GM19043 (cell line): ENCODE results near the gene CCNL2.
A peak's percentile ranks its signal among the peaks of the same experiment; 100 is the strongest.
"Not testable (repeated sequence)": the region's sequence is repeated elsewhere in the genome, so short reads cannot be mapped to it uniquely, and the experiment has no call there.

ENCODE experiments used
- ATAC-seq: cut with Tn5 transposase; IDR thresholded peaks from one replicate; pipeline ENCODE4 v1.9.1; 2021; ENCODE audit warnings: low read depth; ENCODE audit not compliant: unreplicated experiment

Gene CCNL2

GRCh38 chr1:1377540-1378205 is 21.5 kb downstream of the CCNL2 start:
- no peak for ATAC-seq

- no peak for ATAC-seq
Measured at GRCh38 chr1:1376551-1377226, 22.4 kb downstream of the CCNL2 start.

DNA sequence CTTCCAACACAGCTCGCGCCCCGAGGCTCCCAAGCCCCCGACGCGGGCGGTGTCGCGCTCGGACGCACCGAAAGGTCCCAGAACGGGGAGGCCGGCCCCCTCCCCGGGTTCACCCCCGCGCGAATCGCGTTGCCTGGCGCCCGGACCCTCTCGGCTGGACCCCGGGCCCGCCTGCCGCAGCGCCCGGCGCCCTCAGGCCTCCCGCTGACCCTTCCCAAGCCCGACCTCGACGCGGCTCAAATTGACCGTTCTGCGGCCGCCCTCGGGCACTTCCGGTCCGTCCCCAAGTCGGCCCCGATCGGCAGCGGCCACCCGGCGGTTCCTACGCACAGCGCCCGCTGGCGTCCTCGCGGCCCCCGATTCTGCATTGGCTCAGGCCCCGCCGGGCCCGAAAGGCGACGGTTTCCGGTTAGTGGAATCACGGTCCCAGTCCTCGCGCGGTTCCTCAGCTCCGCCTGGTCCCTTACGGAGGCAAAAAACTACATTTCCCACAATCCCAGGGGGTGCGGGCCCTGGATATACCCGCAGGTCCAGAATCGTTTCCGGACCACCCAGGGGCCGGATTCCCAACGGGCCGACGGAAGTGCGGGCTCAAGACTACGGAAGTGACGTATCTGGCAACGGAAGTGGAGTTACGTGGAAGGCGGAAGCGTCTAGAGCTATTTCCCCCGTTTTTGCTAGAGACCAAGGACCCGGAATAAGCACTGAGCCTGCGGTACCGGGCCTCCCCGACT is 24.0 kb downstream of the CCNL2 start, which contains the start of gene AURKAIP1:
Gene AURKAIP1, minus strand, starts transcription at position 279 of the 734 bp plus-strand sequence. CDS start 451 bp downstream, outside the sequence.
- peak; percentile 83 for ATAC-seq

DNA sequence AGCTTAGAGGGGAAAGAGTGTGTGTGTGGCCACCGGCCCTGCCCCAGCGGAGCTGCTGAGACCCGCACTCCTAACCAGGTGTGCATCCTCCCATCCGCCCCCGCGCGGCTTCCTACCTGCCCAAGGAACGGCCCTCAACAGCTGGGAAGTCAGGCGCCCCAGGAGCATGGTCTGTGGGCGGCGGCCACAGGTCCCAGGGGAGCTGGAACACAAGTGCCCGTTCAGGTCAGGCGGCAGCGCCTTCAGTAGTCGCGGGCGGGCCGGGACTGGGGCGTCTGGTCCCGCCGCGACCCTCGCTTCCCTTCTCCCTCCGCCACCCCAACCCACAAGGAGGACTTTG is 24.6 kb downstream of the CCNL2 start:
- ATAC-seq, result no peak

DNA sequence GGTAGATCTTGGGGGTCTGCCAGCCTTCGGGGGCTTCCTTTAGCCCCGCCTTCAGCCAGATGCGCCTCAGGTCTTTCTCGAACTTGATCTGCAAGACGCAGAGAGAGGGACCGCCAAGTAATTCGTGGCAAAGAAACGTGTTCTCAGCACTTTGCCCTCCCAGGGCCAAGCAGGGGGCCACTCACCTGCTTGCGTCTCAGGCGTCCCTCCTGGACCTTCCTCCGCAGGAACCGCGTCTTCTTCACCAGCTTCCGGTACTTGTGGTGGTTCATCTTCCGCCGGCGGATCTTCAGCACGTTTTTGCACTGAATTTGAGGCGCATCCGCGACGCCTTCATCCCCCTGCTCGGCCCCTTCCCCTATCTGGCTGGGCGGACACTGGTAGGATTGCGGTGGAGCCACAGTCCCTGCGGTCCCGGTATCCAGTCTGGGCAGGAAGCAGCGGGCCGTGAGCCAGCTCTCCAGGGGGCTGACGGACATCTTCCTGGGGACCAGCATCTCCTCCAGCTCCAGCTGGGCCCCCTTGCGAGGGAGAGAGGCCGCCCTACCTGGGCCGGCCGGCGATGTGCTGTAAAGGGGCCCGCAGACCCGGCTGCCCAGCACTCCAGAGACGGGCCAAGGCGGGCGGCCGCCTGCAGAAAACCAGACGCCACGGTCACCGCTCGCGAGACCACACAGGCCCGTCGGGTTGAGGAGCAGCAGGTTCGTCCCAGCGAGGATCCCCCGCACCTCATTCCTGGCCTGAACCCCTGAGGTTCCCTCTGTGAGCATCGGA is 25.1 kb downstream of the CCNL2 start:
- no peak for ATAC-seq

DNA sequence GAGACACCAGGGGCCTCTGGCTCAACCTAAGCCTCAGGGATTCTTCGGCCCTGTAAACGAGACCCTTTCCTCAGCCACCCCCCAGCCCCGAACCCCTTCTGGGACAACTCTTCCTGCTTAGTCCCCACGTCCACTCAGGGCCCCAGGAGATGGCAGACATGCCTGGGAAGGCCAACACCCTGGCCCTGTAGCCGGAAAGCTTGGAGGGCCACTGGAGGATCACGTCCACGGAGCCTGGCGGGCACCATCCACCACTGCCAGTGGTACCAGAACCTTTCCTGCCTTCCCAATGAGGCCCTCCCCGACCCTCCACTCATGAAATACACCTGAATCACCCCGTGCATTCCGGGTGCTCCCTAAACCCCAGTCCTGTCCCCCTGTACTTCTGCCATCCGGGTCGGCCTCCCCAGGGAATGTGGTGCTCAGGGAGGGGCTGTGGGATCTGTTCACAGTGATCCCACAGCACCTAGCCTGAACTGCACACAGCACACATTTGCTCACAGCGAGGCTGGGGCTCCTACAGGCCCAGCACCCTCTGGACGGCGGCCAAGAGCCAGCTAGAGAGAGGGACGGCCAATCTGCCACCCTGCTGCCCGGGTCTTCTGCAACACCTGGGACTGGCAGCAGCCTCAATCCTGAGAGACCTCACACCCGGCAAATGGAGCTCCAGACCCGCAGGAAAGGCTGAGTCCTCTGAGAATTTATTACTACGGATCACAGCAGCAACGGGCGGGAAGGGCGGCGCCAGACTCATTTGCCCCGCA is 25.9 kb downstream of the CCNL2 start:
- ATAC-seq, result no peak

DNA sequence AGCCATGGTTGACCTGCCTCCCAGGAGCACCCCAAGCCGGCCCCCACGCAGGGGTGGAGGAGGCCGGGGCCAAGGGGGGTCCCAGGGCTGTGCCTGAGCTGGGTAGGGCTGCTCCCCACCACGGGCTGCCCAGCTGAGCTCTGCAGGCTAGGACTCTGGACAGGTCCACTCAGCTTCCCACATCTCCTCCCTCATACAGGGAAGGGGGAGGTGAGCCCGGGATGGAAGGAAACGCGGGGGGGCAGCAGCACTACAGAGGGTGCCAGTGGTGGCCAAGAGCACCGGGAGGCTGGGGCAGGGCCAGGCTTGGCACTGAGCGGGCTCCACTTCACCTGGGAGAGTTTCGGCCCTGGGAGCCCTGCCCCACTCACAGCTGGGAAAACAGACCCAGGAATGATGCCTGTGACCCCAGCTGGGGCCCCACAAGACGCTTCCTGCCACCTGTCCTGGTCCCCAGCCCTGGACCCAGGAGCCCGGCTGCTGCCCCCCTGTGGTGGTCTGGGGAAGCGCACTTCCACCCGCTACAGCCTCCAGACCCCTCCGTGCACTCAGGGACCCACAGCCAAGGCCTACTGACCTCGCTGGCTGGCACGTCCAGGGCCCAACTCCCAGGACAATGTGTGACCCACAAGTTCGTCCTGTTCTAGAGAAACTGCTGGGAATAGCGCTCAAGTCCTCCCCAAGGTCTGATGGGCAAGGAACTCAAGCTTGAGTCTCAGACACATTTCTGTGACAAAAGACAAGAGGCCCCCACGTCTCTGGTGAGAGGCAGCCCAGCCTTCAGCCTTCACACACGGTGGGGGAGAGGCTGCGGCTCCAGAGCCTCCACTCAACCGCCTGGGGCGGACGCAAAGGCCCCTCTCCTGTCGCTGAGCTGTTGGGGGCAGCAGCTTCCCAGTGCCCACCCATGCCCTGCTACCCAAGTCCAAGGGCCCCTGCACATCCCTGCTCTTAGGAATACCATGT is 27.1 kb downstream of the CCNL2 start:
- ATAC-seq, result no peak

- ATAC-seq, result no peak
Measured at GRCh38 chr1:1371364-1371745, 27.8 kb downstream of the CCNL2 start.

- ATAC-seq, result no peak
Measured at GRCh38 chr1:1370771-1371300, 28.3 kb downstream of the CCNL2 start.

DNA sequence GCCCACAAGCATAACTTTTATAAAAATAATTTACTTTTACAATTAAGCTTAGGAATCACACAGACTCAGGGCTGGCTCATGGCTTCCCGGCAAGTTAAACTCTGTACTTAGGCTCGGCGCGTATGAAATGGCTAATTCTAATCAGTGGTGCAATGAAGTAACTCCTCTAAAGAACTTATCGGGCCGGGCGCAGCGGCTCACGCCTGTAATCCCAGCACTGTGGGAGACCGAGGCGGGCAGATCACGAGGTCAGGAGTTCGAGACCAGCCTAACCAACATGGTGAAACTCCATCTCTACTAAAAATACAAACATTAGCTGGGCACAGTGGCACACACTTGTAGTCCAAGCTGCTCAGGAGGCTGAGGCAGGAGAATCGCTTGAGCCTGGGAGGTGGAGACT is 29.0 kb downstream of the CCNL2 start:
- ATAC-seq, result not testable (repeated sequence)

DNA sequence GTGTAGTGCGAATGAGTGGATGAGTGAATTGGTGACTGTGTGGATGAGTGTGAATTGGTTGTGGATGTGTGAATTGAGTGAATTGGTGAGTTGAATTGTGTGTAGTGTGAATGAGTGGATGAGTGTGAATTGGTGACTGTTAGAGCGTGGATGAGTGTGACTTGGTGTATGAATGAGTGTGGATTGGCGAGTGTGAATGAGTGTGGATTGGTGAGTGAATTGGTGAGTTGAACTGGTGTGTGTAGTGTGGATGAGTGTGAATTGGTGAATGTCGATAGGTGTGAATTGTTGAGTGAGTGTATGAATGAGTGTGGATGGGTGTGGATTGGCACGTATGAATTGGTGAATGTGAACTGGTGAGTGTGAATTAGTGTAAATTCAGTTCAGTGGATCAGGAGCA is 31.8 kb downstream of the CCNL2 start:
- ATAC-seq, result no peak

GRCh38 chr1:1366699-1367066 is 32.5 kb downstream of the CCNL2 start:
- no peak for ATAC-seq

DNA sequence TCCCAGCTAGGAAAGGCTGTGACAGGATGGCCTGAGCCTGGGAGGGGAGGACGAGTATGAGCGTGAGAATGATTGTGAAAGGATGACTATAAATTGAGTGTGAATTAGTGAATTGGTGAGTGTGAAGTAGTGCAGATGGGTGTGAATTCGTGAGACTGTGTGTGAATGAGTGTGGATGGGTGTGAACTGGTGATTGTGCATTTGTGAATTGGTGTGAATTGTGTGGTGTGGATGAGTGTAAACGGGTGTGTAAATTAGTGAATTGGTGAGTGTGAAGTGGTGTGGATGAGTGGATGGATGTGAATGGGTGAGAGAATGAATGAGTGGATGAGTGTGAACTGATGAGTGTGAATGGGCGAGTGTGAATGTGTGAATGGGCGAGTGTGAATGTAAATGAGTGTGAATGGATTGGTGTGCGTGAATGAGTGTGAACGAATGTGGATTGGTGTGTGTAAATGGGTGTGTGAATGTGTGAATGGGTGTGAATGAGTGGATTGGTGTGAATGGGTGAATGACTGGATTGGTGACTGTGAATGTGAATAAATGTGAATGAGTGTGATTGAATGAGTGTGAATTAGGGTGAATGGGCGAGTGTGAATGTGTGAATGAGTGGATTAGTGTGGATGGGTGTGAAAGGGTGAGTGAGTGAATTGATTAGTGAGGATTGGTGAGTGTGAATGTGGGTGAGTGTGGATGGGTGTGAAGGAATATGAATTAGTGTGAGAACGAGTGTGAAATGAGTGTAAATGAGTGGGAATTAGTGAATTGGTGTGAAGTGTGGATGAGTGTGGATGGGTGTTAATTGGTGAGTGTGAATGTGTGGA is 33.0 kb downstream of the CCNL2 start:
- no peak for ATAC-seq

- ATAC-seq, result no peak
Measured at GRCh38 chr1:1364266-1364665, 34.9 kb downstream of the CCNL2 start.

GRCh38 chr1:1361982-1362423 is 37.1 kb downstream of the CCNL2 start:
- no peak for ATAC-seq

DNA sequence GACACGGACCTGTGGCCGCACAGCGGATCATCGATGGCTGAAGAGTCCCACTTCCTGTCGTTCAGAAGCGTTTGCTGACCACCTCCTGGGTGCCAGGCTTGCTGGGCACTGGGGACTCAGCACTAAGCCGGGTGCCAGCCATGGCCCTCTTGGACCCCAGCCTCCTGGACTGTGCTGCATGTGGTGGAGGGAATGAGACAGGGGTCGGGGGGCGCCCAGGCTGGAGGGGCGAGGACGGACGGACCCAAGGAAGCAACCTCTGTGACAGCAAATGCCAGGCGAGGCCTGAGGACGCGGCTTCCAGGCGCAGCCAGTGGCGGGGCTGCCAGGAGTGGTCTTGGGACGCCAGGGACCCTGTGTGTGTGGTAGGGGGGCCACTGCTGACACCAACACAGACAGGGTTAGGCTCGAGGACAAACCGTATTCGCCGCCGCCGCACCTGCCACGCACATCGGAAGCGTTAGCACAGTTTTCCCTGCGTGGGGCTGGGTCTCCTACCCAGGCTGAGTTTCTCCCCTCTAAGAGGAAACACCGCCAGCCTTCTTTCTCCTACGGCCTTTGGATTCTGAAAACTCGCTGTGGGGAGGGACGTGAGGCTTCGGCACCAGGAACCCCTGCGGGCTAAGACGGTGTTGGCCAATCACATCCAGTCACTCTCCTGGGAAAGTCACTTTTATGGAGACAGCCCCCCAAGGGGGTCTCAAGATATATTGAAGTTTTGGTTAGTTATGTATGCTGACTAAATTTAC is 37.7 kb downstream of the CCNL2 start:
- ATAC-seq, result no peak

DNA sequence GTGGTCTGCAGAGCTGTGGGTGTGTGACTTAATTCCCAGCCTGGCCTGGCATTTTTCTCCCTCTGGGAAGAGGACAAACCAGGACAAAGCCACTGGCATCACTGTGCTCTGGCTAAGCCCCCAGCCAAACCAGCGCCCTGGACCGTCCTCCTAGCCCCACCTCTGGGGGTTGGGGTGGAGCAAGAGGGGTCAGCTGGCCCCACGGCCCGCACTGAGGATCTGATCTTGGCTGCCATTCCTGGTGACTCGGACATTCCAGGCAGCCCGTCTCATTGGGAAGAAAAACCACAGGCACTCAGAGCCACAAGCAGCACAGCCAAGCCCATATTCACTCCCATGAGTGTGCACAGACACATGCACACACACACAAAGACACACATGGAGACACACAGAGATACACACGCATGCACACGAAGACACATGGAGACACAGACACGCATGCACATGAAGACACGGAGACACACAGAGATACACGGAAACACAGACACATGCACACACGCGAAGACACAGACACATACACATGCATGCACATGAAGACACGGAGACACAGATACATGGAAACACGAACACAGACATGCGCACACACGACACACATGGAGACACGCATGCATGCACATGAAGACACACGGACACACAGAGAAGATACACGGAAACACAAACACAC is 38.5 kb downstream of the CCNL2 start:
- ATAC-seq, result no peak
